GM12874 (cell line): Measurements from ENCODE around the gene DNAH10.

Experiments
- TF ChIP-seq, protein P1 (sequence below): IDR thresholded peaks from 2 replicates; pipeline ENCODE4 v1.5.1; 2011; ENCODE audit warnings: low read depth, mild to moderate bottlenecking, control low read depth, low read length, moderate library complexity; ENCODE audit not compliant: insufficient read depth

Gene DNAH10

DNA sequence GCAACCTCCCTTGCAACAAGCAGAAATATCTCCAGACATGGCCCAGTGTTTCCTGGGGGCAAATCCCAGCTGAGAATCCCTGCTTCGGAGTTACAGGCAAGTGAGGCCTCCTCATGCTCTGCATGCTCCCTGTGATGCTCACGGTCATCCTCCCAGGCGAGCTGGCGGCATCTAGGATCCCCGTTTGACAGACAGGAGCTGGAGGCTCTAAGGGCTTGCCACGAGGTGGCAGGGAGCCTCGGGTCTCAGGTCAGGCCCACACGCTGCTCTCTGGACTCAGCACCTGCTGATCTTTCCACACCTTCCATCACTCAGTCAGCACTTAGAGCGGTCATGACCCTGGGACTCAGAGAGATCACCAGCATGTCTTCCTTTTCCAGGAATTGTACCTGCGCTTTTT lies 130.8 kb downstream of the DNAH10 start:
- TF ChIP-seq, protein P1, sequence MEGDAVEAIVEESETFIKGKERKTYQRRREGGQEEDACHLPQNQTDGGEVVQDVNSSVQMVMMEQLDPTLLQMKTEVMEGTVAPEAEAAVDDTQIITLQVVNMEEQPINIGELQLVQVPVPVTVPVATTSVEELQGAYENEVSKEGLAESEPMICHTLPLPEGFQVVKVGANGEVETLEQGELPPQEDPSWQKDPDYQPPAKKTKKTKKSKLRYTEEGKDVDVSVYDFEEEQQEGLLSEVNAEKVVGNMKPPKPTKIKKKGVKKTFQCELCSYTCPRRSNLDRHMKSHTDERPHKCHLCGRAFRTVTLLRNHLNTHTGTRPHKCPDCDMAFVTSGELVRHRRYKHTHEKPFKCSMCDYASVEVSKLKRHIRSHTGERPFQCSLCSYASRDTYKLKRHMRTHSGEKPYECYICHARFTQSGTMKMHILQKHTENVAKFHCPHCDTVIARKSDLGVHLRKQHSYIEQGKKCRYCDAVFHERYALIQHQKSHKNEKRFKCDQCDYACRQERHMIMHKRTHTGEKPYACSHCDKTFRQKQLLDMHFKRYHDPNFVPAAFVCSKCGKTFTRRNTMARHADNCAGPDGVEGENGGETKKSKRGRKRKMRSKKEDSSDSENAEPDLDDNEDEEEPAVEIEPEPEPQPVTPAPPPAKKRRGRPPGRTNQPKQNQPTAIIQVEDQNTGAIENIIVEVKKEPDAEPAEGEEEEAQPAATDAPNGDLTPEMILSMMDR, result no peak

DNA sequence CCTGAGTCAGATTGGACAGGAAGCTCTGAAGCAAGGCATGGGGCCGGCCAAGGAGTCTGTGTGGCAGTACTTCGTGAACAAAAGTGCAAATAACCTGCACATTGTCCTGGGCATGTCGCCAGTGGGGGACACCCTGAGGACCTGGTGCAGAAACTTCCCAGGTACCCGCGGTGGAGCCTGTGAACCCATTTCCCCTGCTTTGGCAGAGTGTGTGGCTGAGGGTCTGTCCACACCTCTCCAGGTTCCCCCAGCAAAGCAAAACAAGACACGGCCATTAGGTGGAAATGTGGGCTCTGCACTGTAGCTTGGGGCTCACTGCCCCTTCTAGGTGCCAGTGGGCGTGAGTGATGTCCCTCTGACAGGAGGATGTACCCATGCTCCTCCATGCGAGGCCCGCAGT lies 131.2 kb downstream of the DNAH10 start:
- TF ChIP-seq, protein P1, result no peak

DNA sequence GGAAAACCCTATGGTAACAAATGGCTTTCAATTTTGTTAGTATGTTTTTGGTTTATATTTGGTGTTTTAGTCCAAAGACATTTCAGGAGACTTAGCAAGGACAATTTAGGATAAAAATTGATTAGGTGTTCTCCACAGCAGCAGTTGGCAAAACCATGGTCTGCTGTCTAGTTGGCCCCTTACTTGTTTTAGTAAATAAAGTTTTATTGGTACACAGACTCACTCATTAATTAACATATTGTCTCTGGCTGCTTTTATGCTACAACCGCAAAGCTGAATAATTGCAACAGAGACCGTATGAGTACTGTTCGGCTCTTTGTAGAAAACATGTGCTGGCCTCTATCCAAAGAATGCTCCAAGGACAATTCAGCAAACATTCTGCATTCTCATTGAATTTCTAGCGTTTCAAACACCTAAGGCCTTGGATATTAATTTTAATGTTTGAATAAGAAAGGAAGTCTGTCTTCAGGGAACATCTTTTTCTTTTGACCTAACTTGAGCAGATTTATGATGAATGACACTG lies 132.8 kb downstream of the DNAH10 start:
- TF ChIP-seq, protein P1, result no peak

DNA sequence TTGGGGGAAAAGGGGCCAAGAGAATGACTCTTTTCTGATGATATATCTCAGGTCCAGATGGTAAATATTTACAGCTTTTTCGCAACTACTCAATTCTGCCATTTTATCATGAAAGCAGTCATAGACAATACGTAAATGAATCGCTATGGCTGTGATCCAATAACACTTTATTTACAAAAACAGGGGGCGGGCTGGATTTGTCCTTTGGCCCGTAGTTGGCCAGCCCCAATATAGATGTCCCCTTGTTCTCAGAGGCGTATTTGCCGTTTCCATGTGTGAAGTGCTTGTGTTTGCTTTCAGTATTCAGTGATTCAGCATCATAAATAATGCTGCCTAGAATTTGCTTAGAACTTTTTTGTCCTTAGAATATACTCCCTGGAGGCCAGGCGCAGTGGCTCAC lies 133.3 kb downstream of the DNAH10 start:
- TF ChIP-seq, protein P1, result no peak

DNA sequence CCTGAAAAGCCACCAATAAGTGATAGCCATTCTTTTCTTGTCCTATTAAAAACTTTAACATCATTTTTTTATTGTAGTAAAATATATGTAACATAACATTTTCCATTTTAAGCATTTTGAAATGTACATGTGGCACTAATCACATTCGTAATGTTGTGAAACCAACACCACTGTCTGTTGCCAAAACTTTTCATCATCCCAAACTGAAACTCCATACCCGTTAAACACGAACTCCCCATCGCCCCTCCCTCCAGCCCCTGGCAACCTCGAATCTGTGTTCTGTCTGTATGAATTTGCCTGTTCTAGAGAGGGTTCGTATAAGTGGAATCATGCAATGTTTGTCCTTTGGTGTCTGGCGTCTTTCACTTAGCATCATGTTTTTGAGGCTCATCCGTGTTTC lies 134.7 kb downstream of the DNAH10 start:
- TF ChIP-seq, protein P1, result no peak

DNA sequence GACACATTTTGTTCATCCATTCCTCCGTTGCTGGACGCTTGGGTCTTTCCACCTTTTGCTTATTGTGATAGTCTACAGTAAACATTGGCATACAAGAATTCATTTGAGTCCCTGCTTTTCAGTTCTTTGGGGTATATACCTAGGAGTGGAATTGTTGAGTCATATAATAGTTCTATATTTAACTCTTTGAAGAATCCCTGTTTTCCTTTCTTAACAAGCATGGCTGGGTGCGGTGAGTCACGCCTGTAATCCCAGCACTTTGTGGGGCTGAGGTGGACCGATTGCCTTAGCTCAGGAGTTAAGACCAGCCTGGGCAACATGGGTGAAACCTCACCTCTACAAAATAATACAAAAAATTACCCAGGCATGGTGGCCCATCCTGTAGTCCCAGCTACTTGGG lies 135.1 kb downstream of the DNAH10 start:
- TF ChIP-seq, protein P1, result no peak

DNA sequence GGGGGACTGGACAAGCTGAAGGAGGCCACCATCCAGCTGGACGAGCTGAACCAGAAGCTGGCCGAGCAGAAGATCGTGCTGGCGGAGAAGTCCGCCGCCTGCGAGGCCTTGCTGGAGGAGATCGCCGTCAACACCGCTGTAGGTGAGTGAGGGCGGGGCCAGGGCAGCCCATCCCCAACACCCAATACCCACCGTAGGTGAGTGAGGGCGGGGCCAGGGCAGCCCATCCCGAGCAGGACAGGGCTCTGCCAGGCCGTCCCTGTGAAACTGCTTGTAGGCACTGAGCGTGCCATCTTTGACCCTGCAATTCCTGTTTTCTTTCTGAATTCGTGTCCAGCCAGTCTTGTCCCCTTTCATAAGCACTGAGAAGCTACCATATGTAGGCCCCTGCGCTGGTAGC lies 136.6 kb downstream of the DNAH10 start:
- TF ChIP-seq, protein P1, result no peak
